Mesendoderm (in vitro differentiated cells): Measurements from ENCODE around the gene RAB28.
A peak's percentile ranks its signal among the peaks of the same experiment; 100 is the strongest.

Source experiments
- DNase-seq: peaks from one replicate; pipeline ENCODE4 v3.0.0; 2013
- H2AK5ac ChIP-seq: 2 replicates; pipeline ENCODE4 v1.6.1; 2013; ENCODE audit warnings: low read length, inconsistent platforms
- H2BK120ac ChIP-seq: 2 replicates; pipeline ENCODE4 v1.6.1; 2013; ENCODE audit warnings: low read depth, mild to moderate bottlenecking, low read length, moderate library complexity, mixed read lengths
- H2BK15ac ChIP-seq: replicated peaks from 2 replicates; pipeline ENCODE4 v1.6.1; 2013; ENCODE audit warnings: low read depth, mild to moderate bottlenecking, moderate library complexity
- H2BK5ac ChIP-seq: 2 replicates; pipeline ENCODE4 v1.6.1; 2013; ENCODE audit warnings: low read length, inconsistent platforms
- H3K18ac ChIP-seq: 2 replicates; pipeline ENCODE4 v1.6.1; 2013; ENCODE audit warnings: mild to moderate bottlenecking, low read length, mixed read lengths
- H3K23ac ChIP-seq: one replicate; pipeline ENCODE4 v1.6.1; 2013; ENCODE audit warnings: low read length
- H3K27ac ChIP-seq: 2 replicates; pipeline ENCODE4 v1.5.1; 2013; ENCODE audit warnings: low read depth, mild to moderate bottlenecking, inconsistent platforms, low read length, moderate library complexity
- H3K27me3 ChIP-seq: 2 replicates; pipeline ENCODE4 v1.6.1; 2013; ENCODE audit warnings: low read length, control low read depth, mild to moderate bottlenecking, inconsistent platforms; ENCODE audit not compliant: insufficient read depth, poor library complexity
- H3K36me3 ChIP-seq: 2 replicates; pipeline ENCODE4 v1.6.1; 2013; ENCODE audit warnings: low read length, inconsistent platforms; ENCODE audit not compliant: control insufficient read depth, insufficient read depth
- H3K4ac ChIP-seq: one replicate; pipeline ENCODE4 v1.6.1; 2013; ENCODE audit warnings: low read depth, mild to moderate bottlenecking, low read length, moderate library complexity
- H3K4me1 ChIP-seq: 2 replicates; pipeline ENCODE4 v1.6.1; 2013; ENCODE audit warnings: low read depth, low read length, inconsistent platforms; ENCODE audit not compliant: control insufficient read depth
- H3K4me2 ChIP-seq: 2 replicates; pipeline ENCODE4 v1.6.1; 2013; ENCODE audit warnings: low read length
- H3K4me3 ChIP-seq: 2 replicates; pipeline ENCODE4 v1.5.1; 2013; ENCODE audit warnings: mild to moderate bottlenecking, low read length
- H3K56ac ChIP-seq: one replicate; pipeline ENCODE4 v1.6.1; 2013; ENCODE audit warnings: low read length
- H3K79me1 ChIP-seq: 2 replicates; pipeline ENCODE4 v1.6.1; 2013; ENCODE audit warnings: low read length, inconsistent platforms
- H3K79me2 ChIP-seq: 2 replicates; pipeline ENCODE4 v1.6.1; 2013; ENCODE audit warnings: mild to moderate bottlenecking, low read length; ENCODE audit not compliant: control insufficient read depth, insufficient read depth
- H3K9ac ChIP-seq: 2 replicates; pipeline ENCODE4 v1.6.1; 2013; ENCODE audit warnings: low read length, inconsistent platforms
- H4K5ac ChIP-seq: one replicate; pipeline ENCODE4 v1.6.1; 2013; ENCODE audit warnings: low read length
- H4K8ac ChIP-seq: one replicate; pipeline ENCODE4 v1.6.1; 2013; ENCODE audit warnings: low read depth, mild to moderate bottlenecking, control low read depth, low read length, moderate library complexity
- WGBS: extraction: QIAGEN DNeasy Blood & Tissue Kit; methylation state at CpG from one replicate; pipeline ENCODE4 v1.1.7; 2013; ENCODE audit warnings: low lambda C conversion rate, missing lambda C conversion rate; ENCODE audit not compliant: insufficient coverage; ENCODE audit errors: extremely low coverage; 5-methylcytosine and 5-hydroxymethylcytosine counted together

RAB28 gene

DNA sequence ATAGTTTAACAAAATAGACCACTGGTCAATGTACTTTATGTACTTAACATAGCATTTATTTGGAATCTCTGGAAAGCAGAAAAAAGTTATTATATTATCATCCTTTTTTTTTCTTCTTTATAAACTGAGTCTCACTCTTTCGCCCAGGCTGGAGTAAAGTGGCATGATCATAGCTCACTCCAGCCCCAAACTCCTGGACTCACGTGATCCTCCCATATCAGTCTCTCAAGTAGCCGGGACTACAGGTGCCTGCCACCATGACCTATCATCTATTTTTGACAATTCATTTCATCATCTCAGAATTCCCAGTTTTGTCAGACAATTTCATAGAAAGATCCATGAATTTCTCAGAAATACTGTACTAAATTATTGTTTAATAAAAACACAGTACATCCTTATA lies 12.7 kb downstream of the RAB28 start:
- Histone ChIP-seq H4K8ac (no peak overlapping the region), H3K4me3 (no peak overlapping the region), H2AK5ac (no peak overlapping the region), H3K27ac (no peak overlapping the region), H2BK120ac (no peak overlapping the region), H2BK5ac (no peak overlapping the region), H3K4me2 (no peak overlapping the region), H3K36me3 (no peaks in the 10 kb centered on the region), H3K9ac (no peak overlapping the region), H3K4me1 (no peaks in the 10 kb centered on the region), H3K18ac (no peak overlapping the region), H3K79me1 (no peaks in the 10 kb centered on the region), H3K27me3 (no peaks in the 10 kb centered on the region), H4K5ac (no peak overlapping the region), H3K56ac (no peak overlapping the region), H3K23ac (no peak overlapping the region), H2BK15ac (no peak overlapping the region), H3K79me2 (no peaks in the 10 kb centered on the region), H3K4ac (no peak overlapping the region)
- no peak for DNase-seq
- no CpG with 5 or more reads among the region's 3 CpGs for WGBS

DNA sequence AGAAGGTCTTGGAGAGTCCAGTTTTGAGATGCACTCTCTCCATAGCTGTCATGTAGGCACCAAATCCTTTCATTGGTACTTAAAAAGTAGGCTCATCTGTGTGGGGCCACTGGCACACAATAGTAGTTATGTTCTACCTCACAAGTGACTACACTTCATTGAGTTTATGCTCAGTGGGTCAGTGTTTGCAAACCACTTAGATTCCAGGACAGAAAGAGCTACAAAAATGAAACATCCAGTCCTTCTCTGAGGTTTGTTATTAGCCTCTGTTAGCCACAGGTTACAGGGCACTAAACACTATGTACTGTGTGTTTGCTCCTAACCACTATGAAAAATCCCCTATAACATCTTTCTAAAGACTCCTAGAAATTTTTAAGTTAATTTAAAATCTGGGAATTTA lies 13.8 kb downstream of the RAB28 start:
- Histone ChIP-seq H3K9ac (no peak overlapping the region), H2BK15ac (no peak overlapping the region), H3K79me2 (no peaks in the 10 kb centered on the region), H3K56ac (no peak overlapping the region), H3K4me3 (no peak overlapping the region), H3K27me3 (no peaks in the 10 kb centered on the region), H3K4ac (no peak overlapping the region), H4K8ac (no peak overlapping the region), H3K27ac (no peak overlapping the region), H2AK5ac (no peak overlapping the region), H3K18ac (no peak overlapping the region), H3K23ac (no peak overlapping the region), H2BK120ac (no peak overlapping the region), H2BK5ac (no peak overlapping the region), H3K4me1 (no peaks in the 10 kb centered on the region), H3K4me2 (no peak overlapping the region), H3K36me3 (no peaks in the 10 kb centered on the region), H3K79me1 (no peaks in the 10 kb centered on the region), H4K5ac (no peak overlapping the region)
- DNase-seq = no peak

DNA sequence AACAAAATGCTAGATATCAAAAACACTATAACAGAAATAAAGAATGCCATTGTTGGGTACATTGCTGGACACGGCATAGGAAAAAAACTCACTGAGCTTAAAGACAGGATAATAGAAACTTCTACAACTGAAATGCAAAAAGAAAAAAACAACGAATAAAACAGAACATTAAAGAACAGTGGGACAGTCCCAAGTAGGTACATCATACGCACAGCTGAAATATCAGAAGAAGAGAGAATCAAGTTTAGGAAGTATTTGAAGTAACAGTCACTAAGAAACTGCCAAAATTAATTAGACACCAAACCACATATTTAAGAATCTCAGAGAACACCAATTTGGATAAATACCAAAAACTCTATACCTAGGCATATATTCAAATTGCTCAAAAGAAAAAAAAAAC lies 19.2 kb downstream of the RAB28 start:
- H3K4me2 ChIP-seq = no peak overlapping the region
- no peak overlapping the region for H4K8ac ChIP-seq
- no peak overlapping the region for H2BK5ac ChIP-seq
- H3K4me3 ChIP-seq = no peak overlapping the region
- H3K27ac ChIP-seq = no peak overlapping the region
- peaks cover 3% of the 10 kb centered on the region for H3K79me1 ChIP-seq
- H2AK5ac ChIP-seq = no peak overlapping the region
- H3K9ac ChIP-seq = no peak overlapping the region
- H3K23ac ChIP-seq = no peak overlapping the region
- WGBS = no CpG with 5 or more reads among the region's 3 CpGs
- no peak overlapping the region for H4K5ac ChIP-seq
- no peak overlapping the region for H3K4ac ChIP-seq
- no peaks in the 10 kb centered on the region for H3K79me2 ChIP-seq
- no peaks in the 10 kb centered on the region for H3K4me1 ChIP-seq
- H2BK15ac ChIP-seq = no peak overlapping the region
- no peak overlapping the region for H2BK120ac ChIP-seq
- H3K56ac ChIP-seq = no peak overlapping the region
- H3K36me3 ChIP-seq = no peaks in the 10 kb centered on the region
- H3K27me3 ChIP-seq = no peaks in the 10 kb centered on the region
- H3K18ac ChIP-seq = no peak overlapping the region
- DNase-seq = no peak

DNA sequence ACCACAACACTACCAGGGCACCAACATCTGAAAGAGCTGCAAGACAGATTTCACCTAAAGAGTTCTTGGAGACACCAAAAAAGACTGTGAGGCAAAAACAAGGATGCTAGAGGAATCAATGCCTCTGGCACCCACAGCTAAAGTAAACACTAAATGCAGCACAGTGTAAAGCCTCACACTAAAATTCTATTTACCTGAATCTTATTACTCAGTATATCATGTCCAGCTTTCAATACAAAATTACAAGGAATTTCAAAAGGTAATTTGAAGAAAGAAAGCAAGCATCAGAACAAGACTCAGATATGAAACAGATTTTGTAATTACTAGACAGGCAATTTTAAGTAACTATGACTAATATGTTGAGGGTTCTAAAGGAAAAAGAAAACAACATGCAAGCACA lies 19.6 kb downstream of the RAB28 start:
- Histone ChIP-seq H3K23ac (no peak overlapping the region), H2BK15ac (no peak overlapping the region), H3K27ac (no peak overlapping the region), H3K9ac (no peak overlapping the region), H3K56ac (no peak overlapping the region), H3K4ac (no peak overlapping the region), H3K4me3 (no peak overlapping the region), H3K18ac (no peak overlapping the region), H3K4me1 (no peaks in the 10 kb centered on the region), H3K36me3 (no peaks in the 10 kb centered on the region), H3K4me2 (no peak overlapping the region), H2BK120ac (no peak overlapping the region), H2AK5ac (no peak overlapping the region), H4K5ac (no peak overlapping the region), H2BK5ac (no peak overlapping the region), H3K79me2 (no peaks in the 10 kb centered on the region), H3K79me1 (peaks cover 3% of the 10 kb centered on the region), H4K8ac (no peak overlapping the region), H3K27me3 (no peaks in the 10 kb centered on the region)
- no peak for DNase-seq

DNA sequence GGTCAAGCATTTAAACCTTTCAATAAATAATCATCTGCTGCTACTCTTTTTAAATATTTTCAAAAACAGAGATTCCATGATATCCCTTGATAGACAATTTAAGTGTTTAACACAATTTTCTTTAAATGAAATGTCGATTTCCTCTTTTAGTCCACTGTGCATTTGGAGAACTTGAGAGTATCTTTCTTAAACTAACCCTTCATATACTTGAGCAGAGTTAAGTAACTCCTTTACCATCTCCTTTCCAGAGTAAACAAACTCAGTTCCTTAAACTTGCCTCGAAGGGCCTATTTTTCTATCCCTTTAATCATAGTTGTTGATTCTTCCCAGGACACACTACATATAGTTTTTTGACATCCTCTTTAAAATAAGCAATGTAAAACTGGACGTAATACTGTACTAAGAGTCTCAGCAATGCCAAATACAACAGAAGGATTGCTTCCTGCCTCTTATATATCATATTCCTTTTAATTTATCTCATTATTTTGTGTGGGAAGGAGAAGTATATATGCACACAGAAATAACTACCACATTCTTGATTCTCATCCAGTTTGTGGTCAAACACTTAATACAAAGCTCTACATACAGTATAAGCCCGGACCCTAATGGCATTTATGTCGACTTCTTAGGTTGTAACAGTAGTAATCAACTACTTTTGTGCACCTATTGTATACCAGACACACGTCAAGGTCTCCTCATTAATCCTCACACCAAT lies 22.8 kb downstream of the RAB28 start:
- Histone ChIP-seq H3K56ac (no peak overlapping the region), H3K79me2 (no peaks in the 10 kb centered on the region), H2AK5ac (no peak overlapping the region), H3K23ac (no peak overlapping the region), H2BK15ac (no peak overlapping the region), H3K27me3 (no peaks in the 10 kb centered on the region), H4K8ac (no peak overlapping the region), H3K4ac (no peak overlapping the region), H3K18ac (no peak overlapping the region), H3K4me3 (no peak overlapping the region), H3K79me1 (peaks cover 3% of the 10 kb centered on the region), H2BK120ac (no peak overlapping the region), H3K9ac (no peak overlapping the region), H2BK5ac (no peak overlapping the region), H3K4me2 (no peak overlapping the region), H3K36me3 (no peaks in the 10 kb centered on the region), H3K4me1 (no peaks in the 10 kb centered on the region), H3K27ac (no peak overlapping the region), H4K5ac (no peak overlapping the region)
- no peak for DNase-seq
- WGBS = no CpG with 5 or more reads among the region's 6 CpGs

DNA sequence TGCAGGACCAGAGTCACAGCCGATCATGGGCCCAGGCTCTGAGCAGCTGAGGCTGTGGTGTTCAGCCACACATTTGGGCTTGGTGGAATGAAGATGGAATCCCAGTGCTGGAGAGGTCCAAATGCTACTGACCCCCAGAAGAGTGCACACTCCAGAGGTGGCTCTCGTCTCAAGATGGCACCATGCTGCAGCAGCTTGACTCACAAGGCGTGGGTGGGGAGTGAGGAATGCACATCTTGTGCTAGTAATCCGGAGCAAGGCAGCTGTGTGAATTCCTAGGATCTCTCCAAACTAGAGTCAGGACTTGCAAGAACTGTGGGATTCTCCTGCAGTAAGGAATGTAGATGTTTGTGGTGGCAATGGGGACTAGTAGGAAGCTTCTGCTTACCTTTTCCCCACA lies 28.7 kb downstream of the RAB28 start:
- no peaks in the 10 kb centered on the region for H3K79me1 ChIP-seq
- WGBS = no CpG with 5 or more reads among the region's 4 CpGs

More for the DNA sequence above, 28.7 kb downstream of the RAB28 start:
- Histone ChIP-seq H2AK5ac (no peak overlapping the region), H2BK5ac (no peak overlapping the region), H3K27ac (no peak overlapping the region), H4K5ac (no peak overlapping the region), H3K4me2 (no peak overlapping the region), H3K9ac (no peak overlapping the region), H3K23ac (no peak overlapping the region), H2BK15ac (no peak overlapping the region), H3K18ac (no peak overlapping the region), H2BK120ac (no peak overlapping the region), H3K56ac (no peak overlapping the region), H3K27me3 (no peaks in the 10 kb centered on the region), H3K4ac (no peak overlapping the region), H3K4me3 (no peak overlapping the region), H4K8ac (no peak overlapping the region), H3K4me1 (no peaks in the 10 kb centered on the region), H3K79me2 (no peaks in the 10 kb centered on the region), H3K36me3 (no peaks in the 10 kb centered on the region)
- DNase-seq = peak; percentile 13
